HEK293T (cell line): Measurements from ENCODE around the gene CLCNKB.

Source experiments
- ARNT ChIP-seq: fragments of 450-650 bp; IDR thresholded peaks from 2 replicates; pipeline ENCODE4 v1.6.1; 2017; ENCODE audit warnings: mild to moderate bottlenecking
- BHLHE40 ChIP-seq: fragments of 450-650 bp; IDR thresholded peaks from 2 replicates; pipeline ENCODE4 v1.6.1; 2016; ENCODE audit warnings: mild to moderate bottlenecking, moderate library complexity, borderline replicate concordance
- FOXA1 ChIP-seq: fragments of 450-650 bp; IDR thresholded peaks from 2 replicates; pipeline ENCODE4 v1.6.1; 2016; ENCODE audit warnings: mild to moderate bottlenecking
- PKNOX1 ChIP-seq: fragments of 450-650 bp; IDR thresholded peaks from 2 replicates; pipeline ENCODE4 v1.6.1; 2016
- TARDBP ChIP-seq: fragments of 450-650 bp; IDR thresholded peaks from 2 replicates; pipeline ENCODE4 v1.6.1; 2016

DNA sequence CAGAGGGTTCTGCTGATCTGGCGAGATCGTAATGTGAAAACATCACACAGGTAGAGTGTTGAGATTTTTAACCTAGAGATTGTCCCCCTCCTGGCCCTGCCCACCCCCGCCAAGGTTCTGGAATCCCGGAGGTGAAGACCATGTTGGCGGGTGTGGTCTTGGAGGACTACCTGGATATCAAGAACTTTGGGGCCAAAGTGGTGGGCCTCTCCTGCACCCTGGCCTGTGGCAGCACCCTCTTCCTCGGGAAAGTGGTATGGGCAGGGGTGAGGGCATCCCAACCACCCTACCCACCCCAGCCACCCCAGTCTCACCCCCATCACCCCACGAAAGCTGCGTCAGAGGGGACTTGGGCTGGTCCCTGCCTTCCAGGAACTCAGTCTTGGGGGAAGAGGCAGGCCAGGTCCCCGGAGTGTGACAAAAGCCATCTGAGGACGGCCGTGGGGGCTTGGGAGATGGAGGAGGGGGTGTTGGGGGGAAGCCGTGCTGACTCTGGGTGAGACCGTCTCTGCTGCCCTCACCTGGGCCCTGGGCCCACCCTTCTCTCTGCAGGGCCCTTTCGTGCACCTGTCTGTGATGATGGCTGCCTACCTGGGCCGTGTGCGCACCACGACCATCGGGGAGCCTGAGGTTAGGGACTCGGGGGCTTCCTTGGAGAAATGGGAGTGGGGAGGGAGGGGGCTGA is 4.4 kb downstream of the CLCNKB start:
- no peak for TF ChIP-seq PKNOX1
- TF ChIP-seq FOXA1, result no peak
- TF ChIP-seq ARNT, result no peak
- no peak for TF ChIP-seq TARDBP
- TF ChIP-seq BHLHE40, result no peak
